CD14-positive monocyte (primary cell): ENCODE results near the gene SRSF3. TPM values are rescaled to one million over a fixed set of nuclear protein-coding genes. Genes with fewer than 3 reads are reported as not detected.

Experiments used
- DNase-seq, 3 donors: peaks; one replicate each; pipeline ENCODE4 v3.0.0-alpha.2; 2011 to 2022
- H2AFZ ChIP-seq: 2 replicates; pipeline ENCODE4 v1.6.0; 2012; ENCODE audit warnings: mild to moderate bottlenecking, low read depth, low read length, inconsistent platforms; ENCODE audit not compliant: insufficient read depth, poor library complexity, severe bottlenecking
- H3K27ac ChIP-seq, 2 donors: 1 replicate in 1 of 2; 2 replicates in 1 of 2; pipeline ENCODE4 v1.5.1; 2012 to 2013; ENCODE audit warnings: low read length in 2 of 2, control low read depth in 1 of 2, inconsistent platforms in 1 of 2, low read depth in 1 of 2, mild to moderate bottlenecking in 1 of 2
- H3K27me3 ChIP-seq, 2 donors: one replicate each; pipeline versions ENCODE4 v1.6.0 to v1.6.1; 2011 to 2013; ENCODE audit warnings: low read length in 2 of 2; ENCODE audit not compliant: control insufficient read depth in 2 of 2, insufficient read depth in 2 of 2
- H3K36me3 ChIP-seq, 2 donors: replicated peaks in 1 of 2; 1 replicate in 1 of 2; 2 replicates in 1 of 2; pipeline versions ENCODE4 v1.5.1 to v1.6.1; 2012 to 2013; ENCODE audit warnings: low read length in 2 of 2, control low read depth in 1 of 2, inconsistent platforms in 1 of 2, mild to moderate bottlenecking in 1 of 2; ENCODE audit not compliant: insufficient read depth in 2 of 2, control insufficient read depth in 1 of 2
- H3K4me1 ChIP-seq, 2 donors: 1 replicate in 1 of 2; 2 replicates in 1 of 2; pipeline versions ENCODE4 v1.5.1 to v1.6.1; 2012 to 2013; ENCODE audit warnings: low read length in 2 of 2, control low read depth in 1 of 2, inconsistent platforms in 1 of 2, mild to moderate bottlenecking in 1 of 2, moderate library complexity in 1 of 2; ENCODE audit not compliant: insufficient read depth in 2 of 2, control insufficient read depth in 1 of 2
- H3K4me2 ChIP-seq: replicated peaks from 2 replicates; pipeline ENCODE3; 2012; ENCODE audit warnings: low read length, moderate library complexity, mild to moderate bottlenecking; ENCODE audit not compliant: poor library complexity, severe bottlenecking; ENCODE audit errors: extremely low read depth
- H3K4me3 ChIP-seq, 3 experiments: fragments of 200-600 bp in 1 of 3; sonication (generic) in 1 of 3; replicated peaks in 1 of 3; 1 replicate in 2 of 3; 2 replicates in 1 of 3; pipeline ENCODE4 v1.5.1; 2011 to 2013; ENCODE audit warnings: low read length in 3 of 3, mild to moderate bottlenecking in 3 of 3, control low read depth in 2 of 3, low read depth in 2 of 3, inconsistent platforms in 1 of 3, moderate library complexity in 1 of 3
- H3K79me2 ChIP-seq: 2 replicates; pipeline ENCODE4 v1.6.0; 2012; ENCODE audit warnings: mild to moderate bottlenecking, control low read depth, inconsistent platforms, low read length, moderate library complexity; ENCODE audit not compliant: insufficient read depth
- H3K9ac ChIP-seq: 2 replicates; pipeline ENCODE4 v1.6.0; 2017; ENCODE audit warnings: low read length, mild to moderate bottlenecking; ENCODE audit not compliant: insufficient read depth, poor library complexity, severe bottlenecking
- H3K9me3 ChIP-seq, 2 donors: replicated peaks in 1 of 2; 1 replicate in 1 of 2; 2 replicates in 1 of 2; pipeline versions ENCODE4 v1.5.1 to v1.6.1; 2012 to 2013; ENCODE audit warnings: low read length in 2 of 2, control low read depth in 1 of 2; ENCODE audit not compliant: control insufficient read depth in 1 of 2, insufficient read depth in 1 of 2
- H4K20me1 ChIP-seq: 2 replicates; pipeline ENCODE4 v1.6.0; 2012; ENCODE audit warnings: mild to moderate bottlenecking, low read length, control low read depth, moderate library complexity; ENCODE audit not compliant: insufficient read depth
- H3K27ac Mint-ChIP-seq, 7 donors: one replicate each; pipeline ENCODE4 v1.8.0; 2020; ENCODE audit warnings: mild to moderate bottlenecking in 7 of 7, mixed read lengths in 7 of 7, moderate library complexity in 6 of 7, inconsistent platforms in 2 of 7
- H3K27me3 Mint-ChIP-seq, 3 donors: one replicate each; pipeline ENCODE4 v1.8.0; 2021 to 2022; ENCODE audit warnings: low read depth in 3 of 3, mild to moderate bottlenecking in 3 of 3, mixed read lengths in 3 of 3, moderate library complexity in 3 of 3, inconsistent platforms in 1 of 3
- H3K36me3 Mint-ChIP-seq, 2 donors: one replicate each; pipeline ENCODE4 v1.8.0; 2020; ENCODE audit warnings: mixed read lengths in 2 of 2, inconsistent platforms in 1 of 2, mild to moderate bottlenecking in 1 of 2
- H3K4me1 Mint-ChIP-seq: one replicate; pipeline ENCODE4 v1.8.0; 2020; ENCODE audit warnings: mild to moderate bottlenecking, mixed read lengths
- H3K4me3 Mint-ChIP-seq, 2 donors: one replicate each; pipeline ENCODE4 v1.8.0; 2020; ENCODE audit warnings: mild to moderate bottlenecking in 2 of 2, mixed read lengths in 2 of 2, moderate library complexity in 1 of 2
- H3K9me3 Mint-ChIP-seq, 7 donors: one replicate each; pipeline ENCODE4 v1.8.0; 2020 to 2022; ENCODE audit warnings: mixed read lengths in 7 of 7, mild to moderate bottlenecking in 6 of 7, moderate library complexity in 6 of 7, inconsistent platforms in 2 of 7
- CTCF ChIP-seq: fragments of 200-600 bp; IDR thresholded peaks from one replicate; pipeline ENCODE4 v1.8.0; 2022; ENCODE audit warnings: antibody characterized with exemption, mild to moderate bottlenecking
- WGBS: methylation state at CpG from one replicate; pipeline ENCODE4 v1.1.5; 2013; ENCODE audit warnings: missing lambda C conversion rate; ENCODE audit not compliant: insufficient coverage; 5-methylcytosine and 5-hydroxymethylcytosine counted together
- intact Hi-C, 2 donors: fragments of 100-400 bp; cut with micrococcal nuclease; formaldehyde crosslinking; loops; one replicate each; pipeline versions ENCODE4 v1.15.0 to v1.15.1; 2023
- polyA plus RNA-seq, 3 donors: library from polyadenylated mRNA; depleted of rRNA in 1 of 3; unstranded in 2 of 3; stranded (reverse) in 1 of 3; fragments of 300-500 nt in 2 of 3; fragments of >200 nt in 1 of 3; fragmentation: Illumina TruSeq in 2 of 3; gene quantifications; 1 replicate in 2 of 3; 2 replicates in 1 of 3; pipeline ENCODE4 v1.2.3, GENCODE V29; 2012 to 2021

SRSF3 gene
- polyA plus RNA-seq, 3 donors = 293 to 341 (median 297) TPM

- H3K27ac Mint-ChIP-seq = peak overlapping the region; percentile 37 to 88 (median 83)
- 80% methylated on average over 8 of the region's 13 CpGs for WGBS
These were observed 55.7 kb downstream of the SRSF3 start for GRCh38 chr6:36649701-36650484.

More at GRCh38 chr6:36649701-36650484, 55.7 kb downstream of the SRSF3 start:
- Mint-ChIP-seq H3K9me3 (no peaks in the 10 kb centered on the region), H3K4me3 (no peak overlapping the region), H3K36me3 (no peaks in the 10 kb centered on the region), H3K27me3 (peaks cover 0 to 1% (median under 1%) of the 10 kb centered on the region in 3 donors), H3K4me1 (peaks cover 43% of the 10 kb centered on the region)
- H3K4me3 ChIP-seq = peak overlapping the region in 1 of 3 experiments; percentile 35
- H3K79me2 ChIP-seq = no peaks in the 10 kb centered on the region
- no peaks in the 10 kb centered on the region for H3K36me3 ChIP-seq
- no peaks in the 10 kb centered on the region for H3K9me3 ChIP-seq
- intact Hi-C loops = loop anchor here in 1 of 2 donors (5.0 kb wide), 1 partner anchor 33 kb away; no protein-coding TSS in a partner anchor
- peaks cover 40 to 45% of the 10 kb centered on the region in 2 donors for H3K4me1 ChIP-seq
- peak in 2 of 3 donors; percentile 22 to 38 for DNase-seq
- no peak for TF ChIP-seq CTCF
- H3K9ac ChIP-seq = no peak overlapping the region
- peak overlapping the region; percentile 20 for H3K4me2 ChIP-seq
- H3K27ac ChIP-seq = peak overlapping the region; percentile 46 to 66
- H2AFZ ChIP-seq = peak overlapping the region; percentile 57
- no peaks in the 10 kb centered on the region for H3K27me3 ChIP-seq
- H4K20me1 ChIP-seq = no peaks in the 10 kb centered on the region
